Measurements from ENCODE around the gene CRY1.
"Not testable (repeated sequence)": the region's sequence is repeated elsewhere in the genome, so short reads cannot be mapped to it uniquely, and the experiment has no call there.

The CRY1 gene

GRCh38 chr12:107108366-107108765 is 15.0 kb upstream of the CRY1 start:
- DNase-seq (ENCODE audit: low spot score) = not testable (repeated sequence)

- no peak for DNase-seq (ENCODE audit: low spot score)
These were observed 14.0 kb upstream of the CRY1 start for GRCh38 chr12:107107381-107107780.

- no peak for DNase-seq (ENCODE audit: low spot score)
These were observed 13.1 kb upstream of the CRY1 start for GRCh38 chr12:107106241-107107025.

GRCh38 chr12:107105410-107105703 is 12.0 kb upstream of the CRY1 start:
- no peak for DNase-seq (ENCODE audit: low spot score)

GRCh38 chr12:107103516-107103915 is 10.2 kb upstream of the CRY1 start:
- DNase-seq (ENCODE audit: low spot score) = no peak

- no peak for DNase-seq (ENCODE audit: low spot score)
These were observed 9.7 kb upstream of the CRY1 start for GRCh38 chr12:107103097-107103496.

GRCh38 chr12:107102294-107102693 is 8.9 kb upstream of the CRY1 start:
- no peak for DNase-seq (ENCODE audit: low spot score)

- no peak for DNase-seq (ENCODE audit: low spot score)
These were observed 8.3 kb upstream of the CRY1 start for GRCh38 chr12:107101651-107102050.

GRCh38 chr12:107099917-107100316 is 6.6 kb upstream of the CRY1 start:
- DNase-seq (ENCODE audit: low spot score) = no peak

GRCh38 chr12:107096571-107096970 is 3.2 kb upstream of the CRY1 start:
- no peak for DNase-seq (ENCODE audit: low spot score)

GRCh38 chr12:107094183-107094448 is 767 bp upstream of the CRY1 start:
- DNase-seq (ENCODE audit: low spot score) = no peak

- DNase-seq (ENCODE audit: low spot score) = no peak
These were observed 506 bp downstream of the CRY1 start for GRCh38 chr12:107092669-107093416.

GRCh38 chr12:107091989-107092641 is 1.2 kb downstream of the CRY1 start:
- peak; percentile 66 for DNase-seq (ENCODE audit: low spot score)

- no peak for DNase-seq (ENCODE audit: low spot score)
These were observed 2.0 kb downstream of the CRY1 start for GRCh38 chr12:107091381-107091780.

- DNase-seq (ENCODE audit: low spot score) = no peak
These were observed 2.6 kb downstream of the CRY1 start for GRCh38 chr12:107090711-107091110.

- DNase-seq (ENCODE audit: low spot score) = no peak
These were observed 4.4 kb downstream of the CRY1 start for GRCh38 chr12:107088912-107089311.

GRCh38 chr12:107086314-107086713 is 7.0 kb downstream of the CRY1 start:
- DNase-seq (ENCODE audit: low spot score) = no peak

GRCh38 chr12:107081778-107082177 is 11.6 kb downstream of the CRY1 start:
- DNase-seq (ENCODE audit: low spot score) = no peak

GRCh38 chr12:107080299-107080698 is 13.1 kb downstream of the CRY1 start:
- DNase-seq (ENCODE audit: low spot score) = no peak

GRCh38 chr12:107079172-107080011 is 14.0 kb downstream of the CRY1 start:
- no peak for DNase-seq (ENCODE audit: low spot score)

- not testable (repeated sequence) for DNase-seq (ENCODE audit: low spot score)
These were observed 20.1 kb downstream of the CRY1 start for GRCh38 chr12:107073266-107073665.

- DNase-seq (ENCODE audit: low spot score) = no peak
These were observed 26.7 kb downstream of the CRY1 start for GRCh38 chr12:107066691-107067090.

GRCh38 chr12:107064687-107065086 is 28.7 kb downstream of the CRY1 start:
- no peak for DNase-seq (ENCODE audit: low spot score)
